ENCODE results near the gene FAM72D. TPM values are rescaled to one million over a fixed set of nuclear protein-coding genes. Genes with fewer than 3 reads are reported as not detected.
A peak's percentile ranks its signal among the peaks of the same experiment; 100 is the strongest.
"Not testable (repeated sequence)": the region's sequence is repeated elsewhere in the genome, so short reads cannot be mapped to it uniquely, and the experiment has no call there.

Gene FAM72D
- total RNA-seq, 1 donor from 2014 or later: 3.4 TPM

DNA sequence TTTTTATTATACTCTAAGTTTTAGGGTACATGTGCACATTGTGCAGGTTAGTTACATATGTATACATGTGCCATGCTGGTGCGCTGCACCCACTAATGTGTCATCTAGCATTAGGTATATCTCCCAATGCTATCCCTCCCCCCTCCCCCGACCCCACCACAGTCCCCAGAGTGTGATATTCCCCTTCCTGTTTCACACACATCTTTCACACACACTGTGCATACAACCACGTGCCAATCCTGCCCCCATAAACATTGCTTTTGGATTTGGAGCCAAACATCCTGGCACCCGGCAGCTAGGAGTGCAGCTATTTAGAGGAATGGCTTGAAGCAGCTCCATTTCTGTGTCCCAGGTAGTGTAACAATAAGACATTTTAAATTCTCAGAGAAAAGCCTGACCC is 51.4 kb downstream of the FAM72D start:
- H3K27me3 Mint-ChIP-seq, H3K4me3 Mint-ChIP-seq: not testable (repeated sequence)

DNA sequence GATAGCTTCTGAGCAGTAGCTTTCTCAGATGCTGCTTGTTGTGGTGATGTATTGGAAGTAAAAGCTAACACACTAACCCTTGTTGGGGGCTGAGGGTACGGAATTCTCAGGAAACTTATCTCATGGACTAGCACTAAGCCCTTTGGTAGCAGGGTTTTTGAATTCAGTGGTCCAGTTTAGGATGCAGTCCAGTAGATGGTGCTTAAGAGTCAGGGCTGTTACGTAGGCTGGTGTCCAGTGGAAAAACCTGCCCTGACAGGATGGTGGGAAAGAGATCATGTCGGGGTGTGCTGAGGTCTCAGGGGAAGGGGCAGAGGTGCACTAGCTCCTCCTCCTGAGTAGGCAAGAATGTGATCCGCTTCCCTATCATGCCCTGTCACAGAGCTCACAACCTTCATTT is 59.6 kb downstream of the FAM72D start:
- not testable (repeated sequence) for H3K27me3 Mint-ChIP-seq, H3K27ac Mint-ChIP-seq, H3K9me3 Mint-ChIP-seq

More for the DNA sequence above, 51.4 kb downstream of the FAM72D start:
- not testable (repeated sequence) for H3K9me3 Mint-ChIP-seq; H3K36me3 Mint-ChIP-seq; H3K27ac Mint-ChIP-seq; H3K4me1 Mint-ChIP-seq (ENCODE audit: unreplicated experiment); DNase-seq (ENCODE audit: extremely low spot score, unreplicated experiment)

DNA sequence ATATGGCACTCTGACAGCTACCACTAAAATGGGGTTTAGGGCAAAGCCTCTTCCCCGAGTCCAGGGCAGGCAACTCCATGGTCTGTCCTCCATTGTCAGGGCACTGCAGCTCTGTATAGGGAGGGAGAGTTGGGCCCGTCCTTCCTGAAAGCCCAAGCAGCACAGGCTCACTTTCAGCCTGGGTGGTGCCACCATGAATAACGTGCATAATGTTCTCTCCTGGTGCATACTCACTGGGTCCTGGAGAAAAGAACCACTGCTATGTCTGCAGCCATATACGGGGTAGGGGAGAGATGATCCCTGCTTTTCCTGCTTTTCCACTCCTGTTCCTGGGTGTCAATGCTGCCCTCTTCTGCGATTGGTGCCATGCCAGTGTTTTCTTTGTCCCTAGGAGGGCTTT is 60.1 kb downstream of the FAM72D start:
- H3K9me3 Mint-ChIP-seq; H3K4me1 Mint-ChIP-seq (ENCODE audit: unreplicated experiment); H3K36me3 Mint-ChIP-seq; DNase-seq (ENCODE audit: extremely low spot score, unreplicated experiment); H3K27ac Mint-ChIP-seq; H3K27me3 Mint-ChIP-seq: not testable (repeated sequence)
- peak overlapping the region; percentile 55 for H3K4me3 Mint-ChIP-seq

More for the DNA sequence above, 59.6 kb downstream of the FAM72D start:
- H3K36me3 Mint-ChIP-seq; H3K4me1 Mint-ChIP-seq (ENCODE audit: unreplicated experiment); H3K4me3 Mint-ChIP-seq; DNase-seq (ENCODE audit: extremely low spot score, unreplicated experiment): not testable (repeated sequence)

DNA sequence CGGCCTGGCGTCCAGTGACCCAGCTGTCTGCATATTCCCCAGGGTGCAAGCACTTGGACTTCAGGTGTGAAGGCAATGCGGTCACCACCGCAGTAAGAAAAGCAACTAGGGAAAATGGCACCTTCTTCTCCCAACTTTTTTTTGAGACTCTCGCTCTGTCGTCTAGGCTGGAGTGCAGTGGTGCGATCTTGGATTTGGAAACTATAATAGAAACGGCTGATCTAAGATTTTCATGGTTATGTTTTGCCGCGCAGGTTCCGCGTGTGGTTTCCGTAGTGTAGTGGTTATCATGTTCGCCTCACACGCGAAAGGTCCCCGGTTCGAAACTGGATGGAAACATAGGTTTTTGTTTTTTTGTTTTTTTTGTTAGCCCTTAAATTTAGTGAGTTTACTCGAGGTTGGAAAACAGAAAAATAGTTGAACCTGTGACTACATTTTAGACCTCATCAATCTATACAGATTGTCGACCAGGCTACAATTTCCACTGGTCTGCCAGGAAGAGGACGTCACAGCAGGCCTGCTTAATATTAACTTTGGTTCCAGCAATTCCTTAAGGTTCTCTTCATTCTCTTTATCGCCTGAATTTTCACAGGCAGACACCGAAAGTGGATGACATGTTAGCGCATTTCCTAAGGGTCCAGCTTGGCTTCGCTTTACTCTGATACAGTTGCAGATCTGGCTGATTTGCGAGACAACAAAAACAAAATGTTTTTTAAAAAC is 61.3 kb downstream of the FAM72D start:
- Mint-ChIP-seq H3K27ac (peak overlapping the region; percentile 97), H3K4me3 (peak overlapping the region; percentile 88)
- not testable (repeated sequence) for H3K4me1 Mint-ChIP-seq (ENCODE audit: unreplicated experiment); H3K9me3 Mint-ChIP-seq; H3K36me3 Mint-ChIP-seq; H3K27me3 Mint-ChIP-seq; DNase-seq (ENCODE audit: extremely low spot score, unreplicated experiment)

DNA sequence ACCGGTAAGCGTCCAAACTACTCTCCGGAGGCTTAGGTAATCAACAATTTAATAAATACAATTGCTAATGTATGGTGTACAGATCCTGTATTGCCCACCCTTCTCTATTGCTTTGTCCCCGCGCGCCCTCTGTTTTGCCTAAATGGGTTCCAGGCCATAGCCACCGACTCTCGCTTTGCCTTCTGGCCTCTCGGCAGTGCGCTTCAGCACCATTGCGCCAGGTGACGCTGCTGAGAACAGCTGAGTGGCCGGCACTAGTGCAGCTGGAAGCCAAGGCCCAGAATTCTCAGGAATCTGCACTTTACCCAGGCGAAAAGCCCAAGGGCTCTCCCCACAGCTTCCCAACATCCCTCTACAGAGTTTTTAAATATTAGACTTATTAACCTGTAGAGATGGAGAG is 61.9 kb downstream of the FAM72D start:
- DNase-seq (ENCODE audit: extremely low spot score, unreplicated experiment); H3K27ac Mint-ChIP-seq; H3K36me3 Mint-ChIP-seq; H3K4me1 Mint-ChIP-seq (ENCODE audit: unreplicated experiment); H3K27me3 Mint-ChIP-seq; H3K4me3 Mint-ChIP-seq; H3K9me3 Mint-ChIP-seq: not testable (repeated sequence)

DNA sequence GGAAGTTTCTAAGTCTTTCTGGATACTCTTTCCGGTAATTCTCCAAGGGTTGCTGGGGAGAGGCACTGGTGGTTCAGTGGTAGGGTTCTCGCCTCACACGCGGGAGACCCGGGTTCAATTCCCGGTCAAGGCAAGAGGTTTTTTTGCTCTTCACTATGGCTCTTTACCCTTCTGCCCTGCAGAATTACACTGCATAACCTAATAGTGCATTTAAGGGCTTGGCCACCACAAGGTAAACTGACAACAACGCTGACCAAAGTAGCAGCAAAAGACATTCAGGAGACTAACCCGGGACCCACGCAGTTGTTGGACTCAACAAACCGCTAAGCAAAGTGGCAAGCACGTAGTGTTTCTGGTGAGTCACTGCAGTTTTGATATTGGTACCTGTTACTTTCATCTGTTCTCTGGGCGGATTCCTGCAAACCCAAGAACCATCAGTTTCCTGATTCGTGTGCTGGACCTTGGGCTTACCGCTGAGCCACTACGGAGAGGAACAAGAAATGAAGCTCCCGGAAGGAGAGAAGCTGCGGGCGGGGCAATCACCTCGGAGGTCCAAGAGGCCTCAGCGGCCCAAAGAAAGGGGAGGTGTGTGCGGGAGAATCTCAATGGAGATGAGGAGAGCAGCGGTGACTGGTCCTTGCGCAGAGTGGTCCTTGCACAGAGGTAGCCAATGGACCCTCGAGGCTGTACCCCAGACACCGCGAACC is 65.4 kb downstream of the FAM72D start:
- not testable (repeated sequence) for H3K27ac Mint-ChIP-seq; H3K4me1 Mint-ChIP-seq (ENCODE audit: unreplicated experiment); H3K36me3 Mint-ChIP-seq

More for the DNA sequence above, 65.4 kb downstream of the FAM72D start:
- not testable (repeated sequence) for H3K9me3 Mint-ChIP-seq; DNase-seq (ENCODE audit: extremely low spot score, unreplicated experiment); H3K27me3 Mint-ChIP-seq; H3K4me3 Mint-ChIP-seq

Other genes starting within 250 kb of the FAM72D start
- gene SRGAP2B, start 646 bp upstream of the FAM72D start, total RNA-seq (ENCODE audit: low replicate concordance): 17.3 and 26.3 TPM in 2 replicates
- not detected in 2 replicates for gene PPIAL4D, start 146.2 kb downstream of the FAM72D start, total RNA-seq (ENCODE audit: low replicate concordance)

All from type B pancreatic cell (in vitro differentiated cells).